Mesothelial cell of epicardium (in vitro differentiated cells): ENCODE data around the gene CLRN3. TPM values are rescaled to one million over a fixed set of nuclear protein-coding genes. Genes with fewer than 3 reads are reported as not detected.

Source experiments
- DNase-seq, 2 experiments: peaks; one replicate each; pipeline ENCODE4 v3.0.0; 2021; ENCODE audit warnings: low spot score in 2 of 2; ENCODE audit not compliant: unreplicated experiment in 2 of 2
- H3K27ac Mint-ChIP-seq: 2 replicates; pipeline ENCODE4 v1.8.0; 2021; ENCODE audit warnings: mixed read lengths
- H3K27me3 Mint-ChIP-seq: 2 replicates; pipeline ENCODE4 v1.8.0; 2021; ENCODE audit warnings: low read depth, mixed read lengths
- H3K36me3 Mint-ChIP-seq: 2 replicates; pipeline ENCODE4 v1.8.0; 2021; ENCODE audit warnings: mixed read lengths
- H3K4me1 Mint-ChIP-seq: 2 replicates; pipeline ENCODE4 v1.8.0; 2021; ENCODE audit warnings: mixed read lengths
- H3K4me3 Mint-ChIP-seq: 2 replicates; pipeline ENCODE4 v1.8.0; 2021; ENCODE audit warnings: mild to moderate bottlenecking, moderate library complexity, mixed read lengths
- H3K9me3 Mint-ChIP-seq: 2 replicates; pipeline ENCODE4 v1.8.0; 2021; ENCODE audit warnings: mixed read lengths
- CTCF ChIP-seq: fragments of 200-600 bp; sonication (generic); IDR thresholded peaks from one replicate; pipeline ENCODE4 v1.5.0; 2021; ENCODE audit warnings: antibody characterized with exemption; ENCODE audit not compliant: unreplicated experiment
- total RNA-seq: library from RNA; stranded (reverse); gene quantifications from 3 replicates; pipeline ENCODE4 v1.2.1, GENCODE V29; 2021

CLRN3 gene
- total RNA-seq, 1 donor from 2014 or later = not detected

- H3K4me3 Mint-ChIP-seq = no peak overlapping the region
- no peaks in the 10 kb centered on the region for H3K9me3 Mint-ChIP-seq
- peaks cover 22% of the 10 kb centered on the region for H3K27me3 Mint-ChIP-seq
- TF ChIP-seq CTCF = no peak
- no peaks in the 10 kb centered on the region for H3K36me3 Mint-ChIP-seq
- H3K4me1 Mint-ChIP-seq = no peaks in the 10 kb centered on the region
- no peak overlapping the region for H3K27ac Mint-ChIP-seq
- no peak for DNase-seq
These were observed 17.3 kb downstream of the CLRN3 start for GRCh38 chr10:127875449-127875765.

- Mint-ChIP-seq H3K4me1 (no peaks in the 10 kb centered on the region), H3K9me3 (peaks cover 2% of the 10 kb centered on the region), H3K4me3 (no peak overlapping the region), H3K27ac (no peak overlapping the region), H3K27me3 (peaks cover 25% of the 10 kb centered on the region), H3K36me3 (no peaks in the 10 kb centered on the region)
- DNase-seq = no peak
- TF ChIP-seq CTCF = no peak
These were observed 17.9 kb downstream of the CLRN3 start for GRCh38 chr10:127874671-127875448.

- no peaks in the 10 kb centered on the region for H3K4me1 Mint-ChIP-seq
- H3K27me3 Mint-ChIP-seq = peaks cover 29% of the 10 kb centered on the region
- H3K4me3 Mint-ChIP-seq = no peak overlapping the region
- H3K36me3 Mint-ChIP-seq = no peaks in the 10 kb centered on the region
- DNase-seq = no peak
- no peak for TF ChIP-seq CTCF
- H3K27ac Mint-ChIP-seq = no peak overlapping the region
- peaks cover 10% of the 10 kb centered on the region for H3K9me3 Mint-ChIP-seq
These were observed 18.8 kb downstream of the CLRN3 start for GRCh38 chr10:127873901-127874470.

GRCh38 chr10:127872871-127873600 is 19.7 kb downstream of the CLRN3 start:
- Mint-ChIP-seq H3K4me3 (no peak overlapping the region), H3K27me3 (peaks cover 35% of the 10 kb centered on the region), H3K36me3 (no peaks in the 10 kb centered on the region)

More at GRCh38 chr10:127872871-127873600, 19.7 kb downstream of the CLRN3 start:
- Mint-ChIP-seq H3K4me1 (no peaks in the 10 kb centered on the region), H3K9me3 (peaks cover 19% of the 10 kb centered on the region), H3K27ac (no peak overlapping the region)
- no peak for TF ChIP-seq CTCF
- no peak for DNase-seq
